ENCODE measurements around the gene EXOC4. TPM values are rescaled to one million over a fixed set of nuclear protein-coding genes. Genes with fewer than 3 reads are reported as not detected.
"Not testable (repeated sequence)": the region's sequence is repeated elsewhere in the genome, so short reads cannot be mapped to it uniquely, and the experiment has no call there.

The EXOC4 gene
- total RNA-seq, 2 donors from 2014 or later = 62.0 to 146 TPM

DNA sequence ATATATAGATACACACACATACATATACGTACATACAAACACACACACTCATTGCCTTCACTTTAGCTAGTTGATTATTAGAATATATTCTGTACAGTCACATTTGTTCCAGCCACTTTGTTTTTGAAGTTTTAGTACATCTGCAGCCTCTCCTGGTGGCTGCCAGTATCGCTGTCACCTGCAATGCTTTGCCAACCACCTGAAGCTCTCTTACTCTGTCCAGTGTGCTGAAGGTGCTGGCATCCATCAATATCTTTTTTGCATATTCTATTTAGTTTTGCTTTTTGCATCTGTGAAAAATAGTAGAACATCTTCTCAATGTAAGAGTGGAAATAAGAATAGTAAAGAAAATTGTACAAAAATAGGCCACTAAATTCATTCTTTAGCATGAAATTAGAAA is 388.6 kb downstream of the EXOC4 start:
- H3K9me3 ChIP-seq = no peaks in the 10 kb centered on the region
- 94 to 99% methylated on average over 2 of the region's 2 CpGs for WGBS, 2 donors
- no peak overlapping the region for H3K27ac ChIP-seq
- DNase-seq (no peak), ATAC-seq (no peak)
- H3K4me1 ChIP-seq = peaks cover 7% of the 10 kb centered on the region
- H3K27me3 ChIP-seq = no peaks in the 10 kb centered on the region
- H3K4me3 ChIP-seq = no peak overlapping the region
- intact Hi-C loops (cut with DNase I) = no loop called here
- TF ChIP-seq POLR2A (IDR thresholded peaks at IDR 0.05) = no peak
- TF ChIP-seq, protein P1, sequence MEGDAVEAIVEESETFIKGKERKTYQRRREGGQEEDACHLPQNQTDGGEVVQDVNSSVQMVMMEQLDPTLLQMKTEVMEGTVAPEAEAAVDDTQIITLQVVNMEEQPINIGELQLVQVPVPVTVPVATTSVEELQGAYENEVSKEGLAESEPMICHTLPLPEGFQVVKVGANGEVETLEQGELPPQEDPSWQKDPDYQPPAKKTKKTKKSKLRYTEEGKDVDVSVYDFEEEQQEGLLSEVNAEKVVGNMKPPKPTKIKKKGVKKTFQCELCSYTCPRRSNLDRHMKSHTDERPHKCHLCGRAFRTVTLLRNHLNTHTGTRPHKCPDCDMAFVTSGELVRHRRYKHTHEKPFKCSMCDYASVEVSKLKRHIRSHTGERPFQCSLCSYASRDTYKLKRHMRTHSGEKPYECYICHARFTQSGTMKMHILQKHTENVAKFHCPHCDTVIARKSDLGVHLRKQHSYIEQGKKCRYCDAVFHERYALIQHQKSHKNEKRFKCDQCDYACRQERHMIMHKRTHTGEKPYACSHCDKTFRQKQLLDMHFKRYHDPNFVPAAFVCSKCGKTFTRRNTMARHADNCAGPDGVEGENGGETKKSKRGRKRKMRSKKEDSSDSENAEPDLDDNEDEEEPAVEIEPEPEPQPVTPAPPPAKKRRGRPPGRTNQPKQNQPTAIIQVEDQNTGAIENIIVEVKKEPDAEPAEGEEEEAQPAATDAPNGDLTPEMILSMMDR (IDR thresholded peaks at IDR 0.05) = no peak
- no peaks in the 10 kb centered on the region for H3K36me3 ChIP-seq (replicated peaks in 1 of 2; ENCODE audit: insufficient read depth in 1 of 2, low read depth in 2 of 2)

DNA sequence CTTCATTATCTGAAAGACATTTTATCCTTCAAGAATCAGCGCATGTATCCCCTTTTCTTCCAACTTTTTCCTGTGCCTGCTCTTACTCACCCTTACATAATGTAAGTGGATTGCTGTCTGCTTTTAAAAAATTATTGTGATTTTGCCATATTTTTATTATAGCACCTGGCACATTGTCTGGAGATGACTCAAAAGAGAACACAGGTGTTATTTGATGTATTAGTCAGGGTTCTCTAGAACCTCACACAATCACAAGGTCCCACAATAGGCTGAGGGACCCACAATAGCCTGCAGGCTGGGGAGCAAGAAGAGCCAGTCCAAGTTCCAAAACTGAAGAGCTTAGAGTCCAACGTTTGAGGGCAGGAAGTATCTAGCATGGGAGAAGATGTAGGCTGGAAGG is 390.0 kb downstream of the EXOC4 start:
- WGBS, 2 donors = 90 to 92% methylated on average over 2 of the region's 2 CpGs
- ATAC-seq (no peak), DNase-seq (no peak)
- Histone ChIP-seq H3K4me3 (no peak overlapping the region), H3K9me3 (no peaks in the 10 kb centered on the region), H3K27me3 (no peaks in the 10 kb centered on the region), H3K27ac (no peak overlapping the region), H3K4me1 (peaks cover 7% of the 10 kb centered on the region), H3K36me3 (replicated peaks in 1 of 2; ENCODE audit: insufficient read depth in 1 of 2, low read depth in 2 of 2) (no peaks in the 10 kb centered on the region)
- TF ChIP-seq, protein P1 (IDR thresholded peaks at IDR 0.05) = no peak
- TF ChIP-seq POLR2A (IDR thresholded peaks at IDR 0.05) = no peak
- intact Hi-C loops (cut with DNase I) = no loop called here

DNA sequence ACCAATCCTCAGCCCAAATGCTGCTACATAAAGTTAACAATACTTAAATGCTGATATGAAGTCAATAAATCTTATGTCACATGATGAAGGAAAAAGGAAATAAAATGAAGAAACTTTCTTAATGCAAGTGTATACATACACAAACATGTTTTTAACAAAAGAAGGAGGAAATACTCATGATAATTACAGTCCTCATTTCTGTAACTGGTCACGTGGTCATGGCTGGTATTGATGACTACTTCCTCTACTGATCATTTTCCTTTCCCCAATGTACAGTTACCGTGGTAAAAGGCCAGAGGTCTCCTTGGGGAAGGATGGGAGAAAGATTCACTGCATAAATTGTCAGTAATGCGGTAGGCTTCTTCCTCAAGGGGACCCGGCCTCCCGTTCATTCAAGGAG is 390.8 kb downstream of the EXOC4 start:
- H3K4me3 ChIP-seq; H3K27ac ChIP-seq; ATAC-seq; H3K36me3 ChIP-seq (replicated peaks in 1 of 2; ENCODE audit: insufficient read depth in 1 of 2, low read depth in 2 of 2); H3K4me1 ChIP-seq; DNase-seq; H3K9me3 ChIP-seq; H3K27me3 ChIP-seq; intact Hi-C loops (cut with DNase I): not testable (repeated sequence)
- 81 to 100% methylated on average over 5 of the region's 5 CpGs for WGBS, 2 donors

DNA sequence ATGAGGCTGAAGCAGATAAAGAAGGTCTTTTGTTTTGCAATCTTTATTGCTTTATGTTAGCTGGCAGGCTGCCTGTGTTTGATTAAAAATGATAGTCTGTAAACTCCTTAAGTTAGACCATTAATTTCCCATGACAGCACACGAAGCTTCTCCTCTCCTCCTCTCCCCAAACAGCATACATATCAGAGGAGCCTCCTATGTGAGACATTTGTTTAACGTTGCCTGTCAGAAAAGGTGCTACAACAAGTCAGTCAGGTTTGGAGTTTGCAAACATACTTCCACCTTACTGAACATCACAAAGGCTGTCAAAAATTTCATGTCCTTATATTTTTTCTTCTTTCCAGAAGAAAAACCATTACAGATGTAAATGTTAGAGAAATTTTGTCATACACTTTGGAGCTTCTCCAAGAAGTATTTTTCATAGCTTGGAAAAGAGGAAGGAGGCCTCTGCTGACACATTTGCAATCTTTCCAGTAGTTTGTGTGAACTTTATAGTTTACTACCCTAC is 393.1 kb downstream of the EXOC4 start:
- no peaks in the 10 kb centered on the region for H3K9me3 ChIP-seq
- no peak overlapping the region for H3K4me3 ChIP-seq
- TF ChIP-seq POLR2A (IDR thresholded peaks at IDR 0.05) = no peak
- TF ChIP-seq, protein P1 (IDR thresholded peaks at IDR 0.05) = no peak
- no peaks in the 10 kb centered on the region for H3K36me3 ChIP-seq (replicated peaks in 1 of 2; ENCODE audit: insufficient read depth in 1 of 2, low read depth in 2 of 2)
- intact Hi-C loops (cut with DNase I) = no loop called here
- ATAC-seq (no peak), DNase-seq (no peak)
- H3K27ac ChIP-seq = no peak overlapping the region
- WGBS, 2 donors = 2 to 9% methylated on average over 2 of the region's 2 CpGs
- H3K27me3 ChIP-seq = no peaks in the 10 kb centered on the region
- peaks cover 11% of the 10 kb centered on the region for H3K4me1 ChIP-seq

DNA sequence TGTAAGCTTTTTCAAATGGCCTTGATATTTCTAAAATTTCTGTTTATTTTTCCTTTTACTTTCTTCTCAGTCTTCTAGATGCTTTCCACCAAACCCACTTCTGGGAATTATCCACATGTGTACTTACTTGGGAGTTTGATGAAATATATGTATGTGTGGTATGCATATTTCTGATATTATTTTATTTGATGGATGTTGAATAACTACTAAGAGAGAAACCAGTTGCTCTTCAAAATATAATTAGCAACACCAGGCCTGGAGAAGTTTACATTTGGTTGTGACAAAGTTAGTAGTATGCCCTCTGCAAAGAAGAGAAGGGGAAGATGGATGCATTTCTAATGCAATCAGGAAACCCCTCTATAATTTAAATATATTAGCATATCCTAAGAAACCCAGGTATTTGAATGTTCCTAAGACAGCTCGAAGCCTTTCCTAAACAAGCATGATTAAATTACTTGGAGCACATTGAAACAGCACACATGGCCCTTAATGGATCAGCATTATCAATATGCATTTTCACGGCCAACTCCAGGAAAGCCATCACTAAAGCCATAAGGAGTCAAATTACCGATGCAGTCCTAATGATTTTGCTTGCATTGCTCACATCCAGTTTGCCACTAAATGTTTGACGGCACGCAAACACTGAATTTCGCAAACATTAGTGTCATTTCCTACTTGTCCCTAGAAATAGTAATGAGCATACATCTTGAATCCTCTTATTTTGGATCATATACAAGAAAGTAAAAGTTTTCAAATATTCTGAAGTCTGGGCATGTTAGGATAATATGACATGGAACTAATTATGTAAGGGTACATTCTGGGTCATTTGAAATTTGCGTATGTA is 393.8 kb downstream of the EXOC4 start:
- H3K27ac ChIP-seq = no peak overlapping the region
- 85 to 92% methylated on average over 7 of the region's 7 CpGs for WGBS, 2 donors
- intact Hi-C loops (cut with DNase I) = no loop called here
- H3K9me3 ChIP-seq = no peaks in the 10 kb centered on the region
- ATAC-seq (no peak), DNase-seq (no peak)
- peaks cover 11% of the 10 kb centered on the region for H3K4me1 ChIP-seq
- TF ChIP-seq POLR2A (IDR thresholded peaks at IDR 0.05) = no peak
- TF ChIP-seq, protein P1 (IDR thresholded peaks at IDR 0.05) = no peak
- no peaks in the 10 kb centered on the region for H3K36me3 ChIP-seq (replicated peaks in 1 of 2; ENCODE audit: insufficient read depth in 1 of 2, low read depth in 2 of 2)
- no peaks in the 10 kb centered on the region for H3K27me3 ChIP-seq
- H3K4me3 ChIP-seq = no peak overlapping the region
